T1000 (cell line): ENCODE data around the gene CACNA2D1.

Source experiments
- DNase-seq: peaks from one replicate; lab custom pipeline; 2025; ENCODE audit warnings: mixed read lengths; lab: John Stamatoyannopoulos, UW

Gene CACNA2D1

DNA sequence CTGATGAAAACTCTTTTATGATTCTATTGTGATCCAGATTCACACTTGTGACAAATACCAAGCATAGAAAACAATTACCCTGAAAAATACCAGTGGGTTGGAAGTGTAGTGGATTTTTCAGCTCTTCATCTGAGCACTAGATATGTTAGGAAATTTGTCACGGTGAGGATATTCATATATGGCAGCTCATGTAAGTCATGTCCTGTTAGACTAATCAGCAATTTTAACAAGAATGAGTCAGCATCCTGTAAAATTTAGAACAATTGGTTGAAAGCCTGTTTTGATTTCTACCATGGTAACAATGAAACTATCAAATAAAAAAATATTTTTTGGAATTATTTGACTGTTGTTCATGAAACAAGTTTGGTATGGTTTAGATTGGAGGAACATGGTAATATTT is 334.3 kb downstream of the CACNA2D1 start:
- no peak for DNase-seq

DNA sequence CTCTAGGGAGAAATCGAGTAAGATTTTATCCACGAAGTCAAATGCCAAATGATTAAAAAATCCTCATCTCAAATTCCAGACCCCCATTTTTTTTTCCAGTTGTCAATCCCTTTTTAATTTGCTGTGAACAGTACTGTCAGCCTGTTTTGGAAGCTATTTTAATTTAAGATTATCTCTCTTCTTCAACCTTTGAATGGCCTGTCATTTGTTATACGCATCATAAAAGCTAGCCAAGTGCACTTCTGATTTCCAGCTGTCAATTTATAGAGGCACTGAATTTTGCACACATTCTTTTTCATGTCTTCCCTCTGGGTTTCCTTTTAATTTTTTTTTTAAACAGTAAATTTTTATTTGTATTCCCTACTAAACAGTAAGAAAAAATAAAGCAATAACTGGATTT is 337.4 kb downstream of the CACNA2D1 start:
- no peak for DNase-seq

DNA sequence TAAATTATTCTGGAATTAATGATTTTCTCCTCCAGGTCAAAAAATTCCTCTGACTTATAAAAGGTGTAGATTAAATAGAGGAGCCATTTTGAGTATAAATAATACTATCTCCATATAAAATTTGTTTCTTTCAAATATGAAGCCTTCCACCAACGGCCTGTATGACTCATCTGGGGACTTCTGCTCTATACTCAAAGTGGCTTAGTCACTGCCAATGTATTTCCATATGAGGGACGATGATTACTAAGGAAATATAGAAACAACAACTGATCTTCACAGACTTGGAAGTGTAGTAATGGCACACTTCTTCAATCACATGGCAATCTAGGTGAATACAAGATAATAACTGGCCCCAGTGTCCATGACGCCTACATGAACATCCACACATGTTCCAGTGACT is 338.1 kb downstream of the CACNA2D1 start:
- no peak for DNase-seq

GRCh38 chr7:82098414-82098813 is 345.2 kb downstream of the CACNA2D1 start:
- DNase-seq: no peak

DNA sequence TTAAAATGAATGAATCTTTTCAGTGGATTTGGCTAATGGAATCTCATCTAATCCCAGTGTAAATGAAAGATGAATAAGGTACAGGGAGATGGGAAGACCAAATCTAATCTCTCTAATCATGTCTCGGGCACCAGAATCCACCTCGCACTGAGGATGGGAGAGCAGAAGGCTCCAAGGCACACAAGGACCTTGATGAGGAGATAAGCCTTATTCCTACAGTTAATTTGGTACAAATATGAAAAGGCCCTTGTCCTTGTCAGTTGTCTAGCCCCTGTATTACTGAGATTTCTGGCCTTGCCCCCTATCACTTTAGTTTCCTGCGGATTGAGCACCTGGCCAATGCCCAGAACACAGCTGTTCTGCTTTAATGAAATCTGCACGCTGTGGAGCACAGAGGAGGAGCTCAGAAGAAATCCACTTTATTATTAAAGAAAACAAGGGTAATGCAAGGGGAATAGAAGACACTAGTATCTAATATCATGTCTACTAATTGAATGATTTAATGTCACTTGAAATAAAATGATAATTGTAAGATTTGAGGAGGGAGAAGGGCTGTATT is 352.4 kb downstream of the CACNA2D1 start:
- no peak for DNase-seq

DNA sequence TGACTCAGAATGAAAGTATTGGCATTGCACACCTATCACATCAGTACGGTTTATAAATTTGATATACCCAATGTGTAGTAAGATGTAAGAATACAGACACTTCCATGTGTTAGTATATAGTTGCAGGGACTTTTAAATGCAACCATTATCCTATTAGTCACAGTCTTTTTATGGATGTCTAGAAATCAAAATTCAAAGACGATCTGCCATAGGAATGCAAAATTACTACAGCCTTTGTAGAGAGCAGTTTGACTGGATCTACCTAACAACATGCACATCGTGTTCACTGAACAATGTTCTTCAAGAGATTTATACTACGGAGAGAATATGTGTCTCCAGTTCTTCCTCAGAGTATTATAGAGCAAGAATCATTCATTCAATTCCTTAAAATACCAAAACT is 356.5 kb downstream of the CACNA2D1 start:
- no peak for DNase-seq

DNA sequence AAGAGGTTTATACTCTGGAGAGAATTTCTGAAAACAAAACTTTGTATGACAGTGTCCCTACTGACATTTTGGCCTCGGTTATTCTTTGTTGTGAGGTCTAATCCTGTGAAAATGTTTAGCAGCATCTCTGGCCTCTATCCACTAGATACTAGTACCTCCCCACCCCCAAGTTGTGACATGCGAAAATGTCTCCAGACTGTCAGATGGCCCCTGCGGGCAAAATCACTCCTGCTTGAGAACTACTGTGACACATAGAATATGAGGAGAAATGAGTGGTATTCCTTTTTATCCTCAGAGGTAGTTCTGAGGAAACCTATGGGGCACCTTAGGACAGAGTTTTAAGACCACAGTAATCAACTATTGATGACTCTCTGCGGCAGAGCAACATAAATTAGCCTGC is 358.5 kb downstream of the CACNA2D1 start:
- no peak for DNase-seq

DNA sequence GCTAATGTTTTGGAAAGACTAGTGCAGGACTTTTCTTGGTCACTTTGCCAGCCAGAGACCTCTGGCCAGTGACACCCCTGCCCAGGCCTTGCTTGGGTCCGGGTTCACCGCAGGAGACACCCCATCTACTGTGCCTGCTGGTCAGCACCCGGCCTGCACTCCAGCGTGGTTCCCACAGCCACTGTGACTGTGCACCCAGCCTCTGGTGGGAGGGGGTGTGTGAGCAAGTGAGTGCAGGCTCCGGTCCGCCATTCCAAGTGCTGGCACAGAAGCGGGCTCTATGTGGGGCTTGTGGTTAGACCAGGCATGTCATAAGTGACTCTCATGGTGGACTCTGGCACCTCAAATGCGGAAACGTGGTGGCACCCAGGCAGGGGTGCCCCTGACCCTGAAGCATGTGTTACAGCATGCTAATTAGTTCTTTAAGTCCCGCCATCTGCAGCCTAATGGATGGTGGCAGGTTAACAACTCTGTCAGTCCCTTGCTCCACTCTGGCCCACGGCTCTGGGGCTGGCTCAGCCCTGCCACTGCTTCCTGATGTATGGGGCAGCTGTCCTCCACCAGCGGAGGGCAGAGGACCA is 361.8 kb downstream of the CACNA2D1 start:
- no peak for DNase-seq

DNA sequence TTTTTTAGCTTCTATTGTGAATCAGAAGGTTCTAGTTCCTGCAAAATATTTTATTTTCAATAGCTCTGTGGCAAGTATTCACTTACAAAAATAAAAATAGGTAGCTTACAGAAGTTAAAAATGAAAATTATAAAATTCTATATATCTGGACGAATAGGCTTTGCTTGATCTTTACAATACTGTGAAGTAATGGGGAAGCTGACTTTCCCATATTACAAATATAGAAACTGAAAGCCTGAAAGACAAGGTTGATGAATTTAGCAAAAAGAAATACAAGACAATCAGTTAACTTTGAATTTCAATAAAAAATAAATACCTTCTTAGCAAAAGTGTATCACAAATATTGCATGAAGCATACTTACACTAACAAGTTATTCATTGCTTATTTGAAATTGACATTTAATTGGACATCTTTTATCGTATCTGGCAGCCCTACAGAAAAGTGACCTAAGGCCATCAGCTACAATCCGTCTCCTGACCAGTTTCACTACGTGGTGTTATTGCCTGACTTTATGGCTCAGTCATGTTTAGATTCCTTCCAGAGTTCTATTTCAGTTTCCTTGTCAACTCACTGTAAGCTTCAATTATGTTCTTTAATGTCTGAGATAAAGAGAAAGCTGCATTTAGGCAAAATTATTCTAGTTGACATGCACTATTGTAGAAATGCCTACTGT is 363.2 kb downstream of the CACNA2D1 start:
- DNase-seq: no peak

GRCh38 chr7:82079527-82079926 is 364.1 kb downstream of the CACNA2D1 start:
- no peak for DNase-seq

GRCh38 chr7:82078807-82079206 is 364.8 kb downstream of the CACNA2D1 start:
- no peak for DNase-seq

- no peak for DNase-seq
Observed at GRCh38 chr7:82071468-82071867, 372.1 kb downstream of the CACNA2D1 start.

DNA sequence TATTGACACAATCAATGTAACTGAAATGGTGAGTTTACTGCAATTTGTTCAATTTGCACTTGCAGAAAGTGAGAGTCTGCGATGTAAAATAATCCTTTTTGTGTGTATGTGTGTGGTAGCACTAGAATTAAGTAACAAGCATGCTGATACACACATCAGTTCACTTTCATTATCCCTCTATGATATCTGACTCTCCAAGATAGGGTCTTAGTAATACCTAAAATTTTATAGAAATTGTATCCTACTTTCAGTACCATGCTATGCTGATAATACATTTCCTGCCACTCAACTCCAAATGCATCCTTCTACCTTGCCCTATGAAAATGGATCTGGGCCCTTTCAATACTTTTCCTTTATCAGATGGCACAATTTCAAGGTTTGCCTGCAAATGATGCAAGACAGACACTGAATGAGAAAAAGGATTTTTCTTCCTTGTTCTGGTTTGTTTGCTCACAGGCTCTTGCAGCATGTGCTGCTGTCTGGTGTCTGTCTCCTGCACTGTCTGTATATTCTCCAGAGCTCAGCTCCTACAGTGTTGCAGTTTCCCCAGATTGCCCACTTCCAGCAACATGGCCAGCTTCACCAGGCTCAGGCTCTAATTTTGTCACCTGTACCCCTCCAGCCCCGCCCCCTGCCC is 375.8 kb downstream of the CACNA2D1 start:
- DNase-seq: no peak

DNA sequence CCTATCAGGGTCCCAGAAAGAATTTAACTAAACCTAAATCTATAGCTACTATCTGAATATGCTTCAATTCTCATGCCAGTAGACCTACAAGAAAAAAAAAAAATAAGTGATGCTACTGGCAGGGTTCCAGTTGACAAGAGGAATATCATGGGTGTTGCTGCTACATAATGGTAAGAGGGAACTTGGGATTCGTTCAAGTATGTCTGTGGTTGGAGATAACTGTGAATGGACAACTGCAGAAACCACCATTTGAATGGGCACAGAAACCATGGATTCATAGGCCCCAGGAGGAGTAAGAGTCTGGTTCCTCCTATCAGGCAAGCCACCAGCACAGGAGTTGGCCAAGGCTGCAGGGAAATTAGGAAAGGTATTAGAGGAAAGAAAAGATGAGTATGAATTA is 386.1 kb downstream of the CACNA2D1 start:
- no peak for DNase-seq

DNA sequence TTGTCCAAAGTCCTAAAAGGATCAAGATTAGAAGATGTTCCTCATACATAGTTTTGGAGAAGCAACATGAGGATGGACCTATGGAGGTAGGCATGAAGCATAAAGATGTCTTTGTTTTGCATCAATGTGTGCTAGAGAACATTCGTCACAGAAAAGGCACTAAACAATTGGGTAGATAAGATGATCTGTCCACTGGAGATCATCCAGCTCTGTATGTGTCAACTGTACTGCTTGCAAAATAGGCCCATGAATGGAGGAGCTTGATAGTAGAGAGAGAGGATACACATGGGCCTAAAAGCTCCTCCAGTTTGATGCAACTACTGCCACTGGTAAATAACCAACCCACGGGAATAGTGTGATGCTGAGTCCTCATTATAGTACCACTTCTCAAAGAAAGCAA is 387.3 kb downstream of the CACNA2D1 start:
- DNase-seq: no peak

DNA sequence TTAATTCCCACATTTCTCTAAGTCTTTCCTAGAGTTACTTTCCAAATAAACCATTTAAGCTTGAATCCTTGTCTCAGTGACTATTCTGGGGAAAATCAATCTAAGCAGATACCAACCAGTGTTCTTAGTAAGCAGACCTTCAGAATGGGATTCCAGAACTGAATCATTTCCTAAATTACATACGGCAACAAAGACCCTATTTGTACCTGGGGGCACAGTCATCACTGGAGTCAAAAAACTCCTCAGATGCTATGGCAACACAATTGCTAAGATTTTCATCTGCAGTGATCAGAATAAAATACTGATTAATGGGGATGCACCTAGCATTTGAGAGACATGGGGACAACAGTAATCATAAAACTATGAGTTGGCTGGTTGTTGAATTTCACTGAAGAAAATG is 389.0 kb downstream of the CACNA2D1 start:
- DNase-seq: no peak

GRCh38 chr7:82053453-82054032 is 390.0 kb downstream of the CACNA2D1 start:
- no peak for DNase-seq

GRCh38 chr7:82051601-82052000 is 392.0 kb downstream of the CACNA2D1 start:
- DNase-seq: no peak

GRCh38 chr7:82050792-82051191 is 392.8 kb downstream of the CACNA2D1 start:
- DNase-seq: no peak

- no peak for DNase-seq
Observed at GRCh38 chr7:82049891-82050533, 393.6 kb downstream of the CACNA2D1 start.

GRCh38 chr7:82049442-82049841 is 394.1 kb downstream of the CACNA2D1 start:
- no peak for DNase-seq

DNA sequence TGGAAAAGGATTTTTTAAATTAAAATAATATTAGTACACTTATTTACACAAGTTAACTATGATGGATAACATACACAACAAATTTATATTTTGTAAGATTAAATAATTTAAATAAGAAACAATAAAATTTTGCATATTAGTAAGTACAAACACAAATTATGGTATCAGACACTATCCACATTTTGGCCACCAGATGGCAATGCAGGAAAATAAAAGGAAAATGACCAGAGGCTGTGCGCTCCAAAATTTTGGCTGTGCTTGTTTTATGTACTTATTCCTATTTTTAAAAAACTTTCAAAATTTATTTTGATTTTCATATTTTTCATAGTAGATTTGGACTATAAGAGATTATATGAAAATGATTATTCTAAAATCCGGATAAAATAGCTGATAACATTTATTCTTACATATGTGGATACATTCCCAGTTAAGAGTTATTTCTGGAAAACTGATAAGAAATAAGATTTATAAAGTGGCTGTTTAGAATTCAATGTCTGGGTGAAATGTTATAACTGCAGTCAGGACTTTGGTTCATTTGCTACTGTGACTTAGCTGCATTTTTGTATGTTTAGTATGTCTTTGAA is 399.0 kb downstream of the CACNA2D1 start:
- DNase-seq: no peak
